ENCODE data around the gene DCP1B. TPM values are rescaled to one million over a fixed set of nuclear protein-coding genes. Genes with fewer than 3 reads are reported as not detected.

Gene DCP1B
- total RNA-seq, 2 donors from 2014 or later, result 17.6 to 19.9 TPM

GRCh38 chr12:1933342-1934051, 70.8 kb downstream of the DCP1B start:
- no peak for DNase-seq
- Mint-ChIP-seq H3K4me3 (no peak overlapping the region), H3K36me3 (ENCODE audit: insufficient read depth in 2 of 2) (no peaks in the 10 kb centered on the region), H3K27ac (no peak overlapping the region), H3K9me3 (no peaks in the 10 kb centered on the region), H3K27me3 (ENCODE audit: low read depth) (no peaks in the 10 kb centered on the region), H3K4me1 (ENCODE audit: low read depth) (peaks cover 6% of the 10 kb centered on the region)
- no peak for ATAC-seq (replicated peaks in 1 of 2)

DNA sequence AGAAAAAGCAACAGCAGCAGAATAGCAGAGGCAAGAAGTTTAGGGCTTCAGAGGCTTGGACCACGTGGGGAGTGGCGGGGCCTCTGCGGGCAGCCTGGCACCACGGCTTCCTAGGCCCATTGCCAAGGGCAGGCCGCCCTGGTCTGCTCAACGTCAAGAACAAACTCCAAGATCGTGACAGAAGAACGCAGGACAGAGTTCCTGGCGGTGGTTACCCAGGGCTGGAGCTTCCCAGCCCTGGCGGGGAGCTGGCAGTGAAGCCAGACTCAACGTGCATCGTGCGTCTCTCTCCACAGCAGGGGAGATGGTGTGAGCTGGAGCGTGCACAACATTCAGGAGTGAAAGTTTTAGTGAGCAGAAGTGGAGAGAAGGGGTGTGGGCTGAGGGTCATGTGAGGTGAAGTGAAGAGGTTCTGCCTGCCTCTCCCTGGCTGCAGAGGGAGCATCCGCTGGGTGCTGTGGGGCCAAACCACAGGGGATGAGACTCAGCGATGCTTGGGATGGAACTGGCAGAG, 71.9 kb downstream of the DCP1B start:
- ATAC-seq (replicated peaks in 1 of 2), result no peak
- no peaks in the 10 kb centered on the region for H3K27me3 Mint-ChIP-seq (ENCODE audit: low read depth)
- no peaks in the 10 kb centered on the region for H3K36me3 Mint-ChIP-seq (ENCODE audit: insufficient read depth in 2 of 2)
- H3K27ac Mint-ChIP-seq, result no peak overlapping the region
- no peak overlapping the region for H3K4me3 Mint-ChIP-seq
- H3K9me3 Mint-ChIP-seq, result no peaks in the 10 kb centered on the region
- no peak for DNase-seq
- peaks cover 6% of the 10 kb centered on the region for H3K4me1 Mint-ChIP-seq (ENCODE audit: low read depth)

DNA sequence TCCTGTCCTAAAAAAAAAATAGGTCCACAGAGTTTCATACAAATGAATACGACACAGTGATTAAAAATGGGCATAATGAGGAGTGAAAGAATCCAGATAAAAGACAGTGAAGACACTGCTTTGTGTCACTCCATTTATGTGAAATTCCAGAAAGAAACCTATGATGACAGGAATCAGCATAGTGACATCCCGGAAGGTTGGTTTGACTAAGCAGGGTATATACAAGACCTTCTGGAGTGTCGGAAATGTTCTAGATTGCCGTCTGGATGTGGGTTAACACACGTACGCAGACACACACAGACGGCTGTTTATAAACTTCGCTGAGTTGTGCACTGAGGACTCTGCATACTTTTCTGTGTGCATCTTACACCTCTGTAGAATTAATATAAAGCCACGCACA, 72.6 kb downstream of the DCP1B start:
- DNase-seq (no peak), ATAC-seq (replicated peaks in 1 of 2) (no peak)
- Mint-ChIP-seq H3K9me3 (no peaks in the 10 kb centered on the region), H3K4me1 (ENCODE audit: low read depth) (peaks cover 6% of the 10 kb centered on the region), H3K4me3 (no peak overlapping the region), H3K36me3 (ENCODE audit: insufficient read depth in 2 of 2) (no peaks in the 10 kb centered on the region), H3K27ac (no peak overlapping the region), H3K27me3 (ENCODE audit: low read depth) (no peaks in the 10 kb centered on the region)

- Mint-ChIP-seq H3K4me1 (ENCODE audit: low read depth) (peaks cover 6% of the 10 kb centered on the region), H3K36me3 (ENCODE audit: insufficient read depth in 2 of 2) (no peaks in the 10 kb centered on the region), H3K27ac (no peak overlapping the region), H3K4me3 (no peak overlapping the region), H3K27me3 (ENCODE audit: low read depth) (no peaks in the 10 kb centered on the region), H3K9me3 (no peaks in the 10 kb centered on the region)
- ATAC-seq (replicated peaks in 1 of 2), result no peak
- DNase-seq, result no peak
Measured at GRCh38 chr12:1930803-1931597, 73.3 kb downstream of the DCP1B start.

GRCh38 chr12:1929985-1930802, 74.1 kb downstream of the DCP1B start:
- no peaks in the 10 kb centered on the region for H3K36me3 Mint-ChIP-seq (ENCODE audit: insufficient read depth in 2 of 2)
- DNase-seq (no peak), ATAC-seq (replicated peaks in 1 of 2) (no peak)
- H3K27me3 Mint-ChIP-seq (ENCODE audit: low read depth), result no peaks in the 10 kb centered on the region
- H3K4me3 Mint-ChIP-seq, result no peak overlapping the region
- H3K9me3 Mint-ChIP-seq, result no peaks in the 10 kb centered on the region
- peaks cover 6% of the 10 kb centered on the region for H3K4me1 Mint-ChIP-seq (ENCODE audit: low read depth)
- H3K27ac Mint-ChIP-seq, result no peak overlapping the region

DNA sequence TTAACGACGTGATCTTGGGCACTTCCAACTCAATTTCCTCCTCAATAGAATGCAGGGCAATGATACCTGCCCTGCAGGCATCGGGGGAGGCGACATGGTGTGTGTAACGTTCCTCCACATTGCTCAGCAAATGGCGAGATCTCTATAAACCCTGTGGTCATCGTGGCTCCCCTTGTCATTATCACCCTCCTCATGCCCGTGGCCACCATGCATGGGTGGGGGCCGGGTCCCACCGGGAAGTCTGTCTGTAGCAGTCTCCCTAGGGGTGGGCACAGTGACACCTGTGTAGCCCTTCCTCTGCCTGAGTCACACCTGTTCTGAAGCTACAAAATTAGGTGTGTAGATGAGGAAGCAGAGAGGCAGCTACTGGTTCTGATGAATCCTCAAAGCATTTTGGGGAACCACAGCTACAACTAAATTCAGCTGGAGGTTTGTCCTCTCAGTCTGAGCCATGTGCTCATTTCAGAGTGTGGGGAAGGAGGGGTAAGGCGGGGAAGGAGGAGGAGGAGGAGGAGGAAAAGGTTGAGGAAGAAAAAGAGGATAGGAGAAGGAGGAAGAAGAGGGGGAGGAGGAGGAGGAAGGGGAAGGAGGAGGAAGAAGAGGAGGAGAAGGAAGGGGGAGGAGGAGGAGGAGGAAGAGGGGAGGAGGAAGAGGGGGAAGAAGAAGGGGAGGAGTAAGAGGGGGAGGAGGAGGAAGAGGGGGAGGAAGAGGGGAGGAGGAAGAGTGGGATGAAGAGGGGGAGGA, 74.8 kb downstream of the DCP1B start:
- Mint-ChIP-seq H3K36me3 (ENCODE audit: insufficient read depth in 2 of 2) (no peaks in the 10 kb centered on the region), H3K4me3 (no peak overlapping the region), H3K27me3 (ENCODE audit: low read depth) (no peaks in the 10 kb centered on the region), H3K27ac (no peak overlapping the region), H3K9me3 (no peaks in the 10 kb centered on the region), H3K4me1 (ENCODE audit: low read depth) (peaks cover 11% of the 10 kb centered on the region)
- ATAC-seq (replicated peaks in 1 of 2) (no peak), DNase-seq (no peak)

- peaks cover 13% of the 10 kb centered on the region for H3K4me1 Mint-ChIP-seq (ENCODE audit: low read depth)
- H3K4me3 Mint-ChIP-seq, result no peak overlapping the region
- no peaks in the 10 kb centered on the region for H3K36me3 Mint-ChIP-seq (ENCODE audit: insufficient read depth in 2 of 2)
- H3K9me3 Mint-ChIP-seq, result no peaks in the 10 kb centered on the region
- no peaks in the 10 kb centered on the region for H3K27me3 Mint-ChIP-seq (ENCODE audit: low read depth)
- DNase-seq, result no peak
- ATAC-seq (replicated peaks in 1 of 2), result no peak
- H3K27ac Mint-ChIP-seq, result no peak overlapping the region
Measured at GRCh38 chr12:1928439-1929121, 75.7 kb downstream of the DCP1B start.

GRCh38 chr12:1927751-1928351, 76.4 kb downstream of the DCP1B start:
- Mint-ChIP-seq H3K9me3 (no peaks in the 10 kb centered on the region), H3K4me3 (no peak overlapping the region), H3K4me1 (ENCODE audit: low read depth) (peaks cover 16% of the 10 kb centered on the region), H3K27ac (no peak overlapping the region), H3K27me3 (ENCODE audit: low read depth) (no peaks in the 10 kb centered on the region), H3K36me3 (ENCODE audit: insufficient read depth in 2 of 2) (no peaks in the 10 kb centered on the region)
- no peak for ATAC-seq (replicated peaks in 1 of 2)
- no peak for DNase-seq

DNA sequence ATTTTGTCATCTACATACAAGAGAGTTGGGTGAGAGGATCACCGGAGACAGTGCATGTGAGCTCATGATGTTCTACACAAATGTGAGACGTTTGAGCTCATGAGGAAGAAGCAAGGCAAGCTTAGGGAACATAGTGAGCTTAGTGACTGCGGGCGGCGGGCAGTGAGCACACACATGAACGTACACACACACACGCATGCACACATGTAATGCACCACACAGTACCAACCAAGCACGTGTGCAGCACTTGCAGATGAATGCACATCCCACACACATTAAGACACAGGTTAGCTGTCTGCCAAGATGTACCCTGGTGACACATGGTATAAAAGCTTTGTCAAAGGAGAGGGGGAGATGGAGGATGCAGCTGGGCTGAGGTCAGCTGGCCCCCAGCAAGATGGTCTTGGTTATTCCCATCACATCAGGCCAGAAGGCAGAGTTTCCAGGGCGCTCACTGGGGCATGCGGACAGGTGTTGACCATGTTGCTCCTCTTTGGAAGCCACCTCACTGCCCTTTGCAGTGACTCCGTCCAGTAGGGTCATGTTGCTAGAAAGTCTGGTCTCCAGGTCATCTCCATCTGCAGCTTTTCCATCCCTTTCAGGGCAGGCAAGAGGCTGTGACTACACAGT, 77.1 kb downstream of the DCP1B start:
- Mint-ChIP-seq H3K9me3 (no peaks in the 10 kb centered on the region), H3K36me3 (ENCODE audit: insufficient read depth in 2 of 2) (no peaks in the 10 kb centered on the region), H3K27me3 (ENCODE audit: low read depth) (no peaks in the 10 kb centered on the region), H3K27ac (no peak overlapping the region), H3K4me1 (ENCODE audit: low read depth) (peaks cover 16% of the 10 kb centered on the region), H3K4me3 (no peak overlapping the region)
- ATAC-seq (replicated peaks in 1 of 2) (no peak), DNase-seq (no peak)

DNA sequence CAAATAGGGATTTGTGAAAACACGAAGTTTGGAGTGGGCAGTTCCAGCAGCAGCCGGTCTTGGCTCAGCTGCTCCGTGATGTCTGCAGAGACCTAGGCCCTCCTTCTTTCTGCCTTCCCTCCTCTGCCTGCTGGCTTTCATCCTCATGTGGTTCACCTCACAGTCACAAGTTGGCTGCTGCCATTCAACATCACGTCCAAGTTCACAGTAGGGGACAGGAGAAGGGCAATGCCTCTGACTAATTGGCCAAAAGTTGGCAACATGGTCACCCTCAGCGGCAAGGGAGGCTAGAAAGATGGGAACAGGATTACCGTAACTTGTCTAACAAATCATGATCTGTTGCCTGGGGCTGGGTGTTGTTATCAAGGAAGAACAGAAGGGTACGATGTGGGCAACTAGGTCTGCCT, 78.0 kb downstream of the DCP1B start:
- ATAC-seq (replicated peaks in 1 of 2), result no peak
- Mint-ChIP-seq H3K4me1 (ENCODE audit: low read depth) (peaks cover 16% of the 10 kb centered on the region), H3K9me3 (no peaks in the 10 kb centered on the region), H3K4me3 (no peak overlapping the region), H3K27ac (no peak overlapping the region), H3K27me3 (ENCODE audit: low read depth) (no peaks in the 10 kb centered on the region), H3K36me3 (ENCODE audit: insufficient read depth in 2 of 2) (no peaks in the 10 kb centered on the region)
- no peak for DNase-seq

GRCh38 chr12:1925684-1926006, 78.6 kb downstream of the DCP1B start:
- no peaks in the 10 kb centered on the region for H3K36me3 Mint-ChIP-seq (ENCODE audit: insufficient read depth in 2 of 2)
- peaks cover 16% of the 10 kb centered on the region for H3K4me1 Mint-ChIP-seq (ENCODE audit: low read depth)
- peaks cover under 1% of the 10 kb centered on the region for H3K27me3 Mint-ChIP-seq (ENCODE audit: low read depth)
- H3K9me3 Mint-ChIP-seq, result no peaks in the 10 kb centered on the region
- ATAC-seq (replicated peaks in 1 of 2) (no peak), DNase-seq (no peak)
- no peak overlapping the region for H3K4me3 Mint-ChIP-seq
- H3K27ac Mint-ChIP-seq, result no peak overlapping the region

All from activated T-cell treated with anti-CD3 and anti-CD28 coated beads, Interleukin-2, amount 50 U/mL, for 72 hours (primary cell).